Type B pancreatic cell (in vitro differentiated cells): ENCODE results near the gene ATP5F1A. TPM values are rescaled to one million over a fixed set of nuclear protein-coding genes. Genes with fewer than 3 reads are reported as not detected.
A peak's percentile ranks its signal among the peaks of the same experiment; 100 is the strongest.

ENCODE experiments used
- DNase-seq: peaks from one replicate; pipeline ENCODE4 v3.0.0; 2021; ENCODE audit warnings: mixed read lengths; ENCODE audit not compliant: unreplicated experiment; ENCODE audit errors: extremely low spot score
- H3K27ac Mint-ChIP-seq: 2 replicates; pipeline ENCODE4 v1.8.0; 2021; ENCODE audit warnings: mild to moderate bottlenecking, mixed read lengths
- H3K27me3 Mint-ChIP-seq: 2 replicates; pipeline ENCODE4 v1.8.0; 2021; ENCODE audit warnings: mixed read lengths
- H3K36me3 Mint-ChIP-seq: 2 replicates; pipeline ENCODE4 v1.8.0; 2021; ENCODE audit warnings: mixed read lengths
- H3K4me1 Mint-ChIP-seq: one replicate; pipeline ENCODE4 v1.8.0; 2021; ENCODE audit warnings: mixed read lengths; ENCODE audit not compliant: unreplicated experiment
- H3K4me3 Mint-ChIP-seq: 2 replicates; pipeline ENCODE4 v1.8.0; 2021; ENCODE audit warnings: mild to moderate bottlenecking, mixed read lengths
- H3K9me3 Mint-ChIP-seq: 2 replicates; pipeline ENCODE4 v1.8.0; 2021; ENCODE audit warnings: mixed read lengths
- CTCF ChIP-seq: fragments of 200-600 bp; sonication (generic); conservative IDR thresholded peaks from 2 replicates; pipeline ENCODE4 v1.5.0; 2021; ENCODE audit warnings: antibody characterized with exemption, mild to moderate bottlenecking
- total RNA-seq: library from RNA; stranded (reverse); gene quantifications from 2 replicates; pipeline ENCODE4 v1.2.1, GENCODE V29; 2021; ENCODE audit warnings: low replicate concordance

The ATP5F1A gene
- total RNA-seq, 1 donor from 2014 or later: 526 TPM

GRCh38 chr18:46068763-46069162 is 29.3 kb downstream of the ATP5F1A start:
- Mint-ChIP-seq H3K27me3 (peaks cover 2% of the 10 kb centered on the region), H3K4me3 (peak overlapping the region; percentile 34), H3K36me3 (no peaks in the 10 kb centered on the region), H3K9me3 (no peaks in the 10 kb centered on the region), H3K27ac (peak overlapping the region; percentile 27), H3K4me1 (peaks cover 15% of the 10 kb centered on the region)
- no peak for TF ChIP-seq CTCF
- DNase-seq: no peak

GRCh38 chr18:46067438-46068007 is 30.6 kb downstream of the ATP5F1A start:
- DNase-seq: no peak
- Mint-ChIP-seq H3K9me3 (no peaks in the 10 kb centered on the region), H3K27me3 (peaks cover 2% of the 10 kb centered on the region), H3K27ac (no peak overlapping the region), H3K4me3 (no peak overlapping the region), H3K36me3 (no peaks in the 10 kb centered on the region), H3K4me1 (peaks cover 2% of the 10 kb centered on the region)
- no peak for TF ChIP-seq CTCF

- Mint-ChIP-seq H3K4me1 (peaks cover 10% of the 10 kb centered on the region), H3K27ac (no peak overlapping the region), H3K9me3 (no peaks in the 10 kb centered on the region), H3K27me3 (no peaks in the 10 kb centered on the region), H3K36me3 (peaks cover 4% of the 10 kb centered on the region), H3K4me3 (no peak overlapping the region)
- peak; percentile 25 for DNase-seq
- TF ChIP-seq CTCF: no peak
Observed at GRCh38 chr18:46062781-46063180, 35.3 kb downstream of the ATP5F1A start.

- Mint-ChIP-seq H3K9me3 (no peaks in the 10 kb centered on the region), H3K4me1 (peaks cover 10% of the 10 kb centered on the region), H3K36me3 (peaks cover 4% of the 10 kb centered on the region), H3K27me3 (no peaks in the 10 kb centered on the region), H3K27ac (no peak overlapping the region), H3K4me3 (no peak overlapping the region)
- no peak for TF ChIP-seq CTCF
- no peak for DNase-seq
Observed at GRCh38 chr18:46061796-46062195, 36.3 kb downstream of the ATP5F1A start.

- no peaks in the 10 kb centered on the region for H3K9me3 Mint-ChIP-seq
- TF ChIP-seq CTCF: no peak
- no peak for DNase-seq
- peaks cover 4% of the 10 kb centered on the region for H3K36me3 Mint-ChIP-seq
- no peak overlapping the region for H3K4me3 Mint-ChIP-seq
- H3K27ac Mint-ChIP-seq: no peak overlapping the region
- H3K4me1 Mint-ChIP-seq: peaks cover 10% of the 10 kb centered on the region
- no peaks in the 10 kb centered on the region for H3K27me3 Mint-ChIP-seq
Observed at GRCh38 chr18:46061387-46061786, 36.7 kb downstream of the ATP5F1A start.

- no peak overlapping the region for H3K4me3 Mint-ChIP-seq
- H3K27ac Mint-ChIP-seq: no peak overlapping the region
- no peaks in the 10 kb centered on the region for H3K9me3 Mint-ChIP-seq
- no peaks in the 10 kb centered on the region for H3K27me3 Mint-ChIP-seq
- H3K4me1 Mint-ChIP-seq: peaks cover 10% of the 10 kb centered on the region
- no peak for TF ChIP-seq CTCF
- H3K36me3 Mint-ChIP-seq: peaks cover 4% of the 10 kb centered on the region
- DNase-seq: no peak
Observed at GRCh38 chr18:46060359-46060841, 37.7 kb downstream of the ATP5F1A start.
